RWPE1 (cell line): Measurements from ENCODE around the gene GPR55.

Experiments used
- CTCF ChIA-PET: fragments of 350-600 bp; sonication (Branson Sonifier 250); formaldehyde crosslinking; extraction: SDS; loops from one replicate; lab custom pipeline; 2021; lab: Yijun Ruan, JAX
- POLR2A ChIA-PET: fragments of 400-600 bp; formaldehyde crosslinking; extraction: SDS; loops from one replicate; lab custom pipeline; 2020; ENCODE audit warnings: antibody characterized with exemption; ENCODE audit not compliant: low non-redundant PET; lab: Yijun Ruan, JAX
- DNase-seq: peaks from one replicate; pipeline ENCODE4 v3.0.0; 2012; ENCODE audit warnings: low spot score
- H3K27ac ChIP-seq: fragments of 450-650 bp; 2 replicates; pipeline ENCODE4 v1.5.1; 2017
- TF ChIP-seq, protein P1 (sequence below): fragments of 450-650 bp; conservative IDR thresholded peaks from 2 replicates; pipeline ENCODE4 v1.5.1; 2017; ENCODE audit warnings: low read depth, mild to moderate bottlenecking

The GPR55 gene

DNA sequence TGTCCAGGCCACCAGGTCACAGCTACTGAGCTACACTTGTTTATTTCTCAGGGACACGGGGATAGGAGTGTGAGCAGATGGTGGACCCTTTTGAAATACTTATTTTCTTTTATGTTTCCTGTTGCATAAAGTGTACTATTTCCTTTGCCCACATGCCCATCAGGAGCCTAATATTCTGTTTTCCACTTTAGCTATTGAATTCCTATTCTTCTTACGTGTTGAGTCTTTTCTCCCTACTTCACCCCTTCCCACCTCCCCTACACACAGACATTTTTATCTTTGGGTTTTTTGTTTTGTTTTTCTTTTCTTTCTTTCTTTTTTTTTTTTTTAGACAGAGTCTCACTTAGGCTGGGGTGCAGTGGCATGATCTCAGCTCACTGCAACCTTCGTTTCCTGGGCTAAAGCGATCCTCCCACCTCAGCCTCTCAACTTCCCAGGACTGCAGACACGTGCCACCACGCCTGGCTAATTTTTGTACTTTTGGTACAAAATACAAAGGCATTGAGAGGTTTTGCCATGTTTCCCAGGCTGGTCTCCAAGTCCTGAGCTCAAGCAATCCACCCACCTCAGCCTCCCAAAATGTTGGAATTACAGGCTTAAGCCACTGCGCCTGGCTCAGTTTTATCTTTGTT, 5.2 kb upstream of the GPR55 start:
- H3K27ac ChIP-seq: no peak overlapping the region
- CTCF ChIA-PET: interaction anchor here (0.6 to 0.8 kb wide), 3 partner anchors 16 to 1662 kb away, joined by 3 to 5 read pairs (median 4); no protein-coding TSS in a partner anchor
- POLR2A ChIA-PET: no interaction called here
- DNase-seq: no peak
- TF ChIP-seq, protein P1, sequence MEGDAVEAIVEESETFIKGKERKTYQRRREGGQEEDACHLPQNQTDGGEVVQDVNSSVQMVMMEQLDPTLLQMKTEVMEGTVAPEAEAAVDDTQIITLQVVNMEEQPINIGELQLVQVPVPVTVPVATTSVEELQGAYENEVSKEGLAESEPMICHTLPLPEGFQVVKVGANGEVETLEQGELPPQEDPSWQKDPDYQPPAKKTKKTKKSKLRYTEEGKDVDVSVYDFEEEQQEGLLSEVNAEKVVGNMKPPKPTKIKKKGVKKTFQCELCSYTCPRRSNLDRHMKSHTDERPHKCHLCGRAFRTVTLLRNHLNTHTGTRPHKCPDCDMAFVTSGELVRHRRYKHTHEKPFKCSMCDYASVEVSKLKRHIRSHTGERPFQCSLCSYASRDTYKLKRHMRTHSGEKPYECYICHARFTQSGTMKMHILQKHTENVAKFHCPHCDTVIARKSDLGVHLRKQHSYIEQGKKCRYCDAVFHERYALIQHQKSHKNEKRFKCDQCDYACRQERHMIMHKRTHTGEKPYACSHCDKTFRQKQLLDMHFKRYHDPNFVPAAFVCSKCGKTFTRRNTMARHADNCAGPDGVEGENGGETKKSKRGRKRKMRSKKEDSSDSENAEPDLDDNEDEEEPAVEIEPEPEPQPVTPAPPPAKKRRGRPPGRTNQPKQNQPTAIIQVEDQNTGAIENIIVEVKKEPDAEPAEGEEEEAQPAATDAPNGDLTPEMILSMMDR: no peak

- ChIA-PET POLR2A (no interaction called here), CTCF (interaction anchor here (0.6 to 0.8 kb wide), 3 partner anchors 54 to 1663 kb away, joined by 3 to 4 read pairs (median 3); no protein-coding TSS in a partner anchor)
- DNase-seq: no peak
- no peak overlapping the region for H3K27ac ChIP-seq
- TF ChIP-seq, protein P1: no peak
Observed at GRCh38 chr2:230929381-230930148, 4.5 kb upstream of the GPR55 start.

GRCh38 chr2:230928701-230929380, 3.8 kb upstream of the GPR55 start:
- TF ChIP-seq, protein P1: no peak
- H3K27ac ChIP-seq: no peak overlapping the region
- CTCF ChIA-PET: interaction anchor here (0.6 kb wide), 1 partner anchor 105 kb away, joined by 3 read pairs; no protein-coding TSS in a partner anchor
- POLR2A ChIA-PET: no interaction called here
- no peak for DNase-seq

GRCh38 chr2:230927711-230928341, 2.8 kb upstream of the GPR55 start:
- ChIA-PET CTCF (no interaction called here), POLR2A (no interaction called here)
- TF ChIP-seq, protein P1: no peak
- no peak overlapping the region for H3K27ac ChIP-seq
- DNase-seq: no peak

- no peak overlapping the region for H3K27ac ChIP-seq
- POLR2A ChIA-PET: no interaction called here
- DNase-seq: no peak
- CTCF ChIA-PET: interaction anchor here (0.6 kb wide), 2 partner anchors 77 to 1426 kb away, joined by 3 to 4 read pairs; no protein-coding TSS in a partner anchor
- TF ChIP-seq, protein P1: no peak
Observed at GRCh38 chr2:230925879-230926765, 1.1 kb upstream of the GPR55 start.
